Measurements from ENCODE around the gene FADS6. TPM values are rescaled to one million over a fixed set of nuclear protein-coding genes. Genes with fewer than 3 reads are reported as not detected.

Gene FADS6
- total and polyA plus RNA-seq, 2 of the 13 experiments (the other 11 are each of a cell fraction or from before 2014, with no cell fraction given): 0.11 TPM

DNA sequence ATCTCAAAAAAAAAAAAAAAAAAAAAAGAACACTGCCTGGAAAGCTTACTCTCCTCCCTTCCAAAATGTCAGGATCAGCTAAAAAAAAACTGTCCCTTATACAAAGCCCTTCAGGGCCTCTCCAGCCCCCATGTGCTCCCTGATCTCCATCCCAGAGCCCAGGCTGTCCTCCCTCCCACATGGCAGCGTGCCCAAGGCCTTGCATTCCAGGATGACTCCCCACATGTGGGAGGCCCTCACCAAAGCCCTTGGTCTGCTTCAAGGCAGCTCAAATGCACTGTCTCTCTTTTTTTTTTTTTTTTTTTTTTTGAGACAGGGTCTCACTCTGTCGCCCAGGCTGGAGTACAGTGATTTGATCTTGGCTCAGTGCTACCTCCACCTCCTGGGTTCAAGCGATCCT is 22.9 kb downstream of the FADS6 start:
- no peaks in the 10 kb centered on the region; a peak in 1 of 5 replicates for H3K27me3 ChIP-seq (ENCODE audit: control insufficient read depth in 1 of 2, insufficient read depth in 2 of 2, low read length in 2 of 2)
- CTCF ChIA-PET (ENCODE audit: low intra/inter-chr PET ratio, low total read pairs): no interaction called here
- POLR2A ChIA-PET: interaction anchor here (0.6 to 3.2 kb wide), 12 partner anchors 8 to 419 kb away, joined by 3 to 55 read pairs (median 3); partner anchors contain the start of genes MRPL58 and SLC25A19
- intact Hi-C loops (cut with micrococcal nuclease; ENCODE audit: unreplicated experiment): no loop called here
- BruUV-seq (replicated peaks): no TSS peak
- H4K20me1 ChIP-seq (ENCODE audit: insufficient read depth, low read length): no peaks in the 10 kb centered on the region
- peaks cover 1 to 4% of the 10 kb centered on the region in 2 experiments; a peak in 1 of 5 replicates for H3K36me3 ChIP-seq (replicated peaks in 1 of 2; ENCODE audit: control insufficient read depth in 1 of 2, insufficient read depth in 2 of 2, low read length in 2 of 2)
- ATAC-seq (no peak), DNase-seq (ENCODE audit: low spot score) (peak; percentile 67), FAIRE-seq (no peak)
- no peak overlapping the region for H3K4me3 ChIP-seq (replicated peaks in 1 of 3; ENCODE audit: insufficient read depth in 1 of 3, low read depth in 2 of 3, low read length in 3 of 3)
- H3K4me1 ChIP-seq (ENCODE audit: insufficient read depth, low read length): peaks cover 60% of the 10 kb centered on the region
- in situ Hi-C loops (cut with HindIII; ENCODE audit: extremely low pct_ligation_motif_present, low pct_unique_long_range_greater_than_20kb): no loop called here
- H2AFZ ChIP-seq (ENCODE audit: low read length): no peak overlapping the region
- H3K79me2 ChIP-seq (ENCODE audit: insufficient read depth, low read length): peaks cover 11% of the 10 kb centered on the region
- no peaks in the 10 kb centered on the region for H3K9me3 ChIP-seq (ENCODE audit: low read length)
- 82% methylated on average over 3 of the region's 3 CpGs for WGBS (ENCODE audit: low lambda C conversion rate)
- H3K9ac ChIP-seq (ENCODE audit: insufficient read depth, low read depth, low read length): no peak overlapping the region
- no peak overlapping the region for H3K4me2 ChIP-seq (ENCODE audit: low read depth, low read length)
- no peak overlapping the region for H3K27ac ChIP-seq (ENCODE audit: extremely low read length, insufficient read depth, low read length)
- TF ChIP-seq, protein P1, sequence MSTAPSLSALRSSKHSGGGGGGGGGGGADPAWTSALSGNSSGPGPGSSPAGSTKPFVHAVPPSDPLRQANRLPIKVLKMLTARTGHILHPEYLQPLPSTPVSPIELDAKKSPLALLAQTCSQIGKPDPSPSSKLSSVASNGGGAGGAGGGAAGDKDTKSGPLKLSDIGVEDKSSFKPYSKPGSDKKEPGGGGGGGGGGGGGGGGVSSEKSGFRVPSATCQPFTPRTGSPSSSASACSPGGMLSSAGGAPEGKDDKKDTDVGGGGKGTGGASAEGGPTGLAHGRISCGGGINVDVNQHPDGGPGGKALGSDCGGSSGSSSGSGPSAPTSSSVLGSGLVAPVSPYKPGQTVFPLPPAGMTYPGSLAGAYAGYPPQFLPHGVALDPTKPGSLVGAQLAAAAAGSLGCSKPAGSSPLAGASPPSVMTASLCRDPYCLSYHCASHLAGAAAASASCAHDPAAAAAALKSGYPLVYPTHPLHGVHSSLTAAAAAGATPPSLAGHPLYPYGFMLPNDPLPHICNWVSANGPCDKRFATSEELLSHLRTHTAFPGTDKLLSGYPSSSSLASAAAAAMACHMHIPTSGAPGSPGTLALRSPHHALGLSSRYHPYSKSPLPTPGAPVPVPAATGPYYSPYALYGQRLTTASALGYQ (CRISPR knock-in tag; IDR thresholded peaks at IDR 0.05): no peak
- TF ChIP-seq CCAR2 (optimal IDR thresholded peaks at IDR 0.05; ENCODE audit: low read depth, low read length) (no peak), NCOR1 (IDR thresholded peaks at IDR 0.05; ENCODE audit: borderline replicate concordance, low read length) (no peak), ZNF672 (CRISPR knock-in tag; IDR thresholded peaks at IDR 0.05) (no peak), TGIF2 (CRISPR knock-in tag; IDR thresholded peaks at IDR 0.05) (no peak), ZNF615 (CRISPR knock-in tag; IDR thresholded peaks at IDR 0.05; ENCODE audit: borderline replicate concordance) (no peak), SOX13 (IDR thresholded peaks at IDR 0.05) (no peak), SOX13 (CRISPR knock-in tag; conservative IDR thresholded peaks at IDR 0.05 in 1 of 2, IDR thresholded peaks at IDR 0.05 in 1 of 2) (0 out of 4 replicates have a peak, but pooled peaks of 1 of the 2 experiments have one; percentile 12), DR1 (CRISPR knock-in tag; IDR thresholded peaks at IDR 0.05) (no peak), NFYC (CRISPR knock-in tag; IDR thresholded peaks at IDR 0.05) (no peak), ZFP36L1 (CRISPR knock-in tag; IDR thresholded peaks at IDR 0.05) (no peak), HNRNPLL (IDR thresholded peaks at IDR 0.05; ENCODE audit: low read depth, low read length, poor library complexity, severe bottlenecking) (no peak), HNRNPK (IDR thresholded peaks at IDR 0.05; ENCODE audit: low read depth, low read length, poor library complexity, severe bottlenecking) (no peak), KMT2A (CRISPR knock-in tag; IDR thresholded peaks at IDR 0.05) (no peak), ESRRA (CRISPR knock-in tag; IDR thresholded peaks at IDR 0.05; ENCODE audit: low read depth) (no peak), NFKBIZ (CRISPR knock-in tag; IDR thresholded peaks at IDR 0.05) (no peak)
- TF ChIP-seq, protein P2, sequence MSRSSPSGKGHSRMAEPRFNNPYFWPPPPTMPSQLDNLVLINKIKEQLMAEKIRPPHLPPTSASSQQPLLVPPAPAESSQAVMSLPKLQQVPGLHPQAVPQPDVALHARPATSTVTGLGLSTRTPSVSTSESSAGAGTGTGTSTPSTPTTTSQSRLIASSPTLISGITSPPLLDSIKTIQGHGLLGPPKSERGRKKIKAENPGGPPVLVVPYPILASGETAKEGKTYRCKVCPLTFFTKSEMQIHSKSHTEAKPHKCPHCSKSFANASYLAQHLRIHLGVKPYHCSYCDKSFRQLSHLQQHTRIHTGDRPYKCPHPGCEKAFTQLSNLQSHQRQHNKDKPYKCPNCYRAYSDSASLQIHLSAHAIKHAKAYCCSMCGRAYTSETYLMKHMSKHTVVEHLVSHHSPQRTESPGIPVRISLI (CRISPR knock-in tag; IDR thresholded peaks at IDR 0.05; ENCODE audit: borderline replicate concordance): peak; percentile 43; the same call in 1 of the 2 replicates
- TF ChIP-seq, protein P3, sequence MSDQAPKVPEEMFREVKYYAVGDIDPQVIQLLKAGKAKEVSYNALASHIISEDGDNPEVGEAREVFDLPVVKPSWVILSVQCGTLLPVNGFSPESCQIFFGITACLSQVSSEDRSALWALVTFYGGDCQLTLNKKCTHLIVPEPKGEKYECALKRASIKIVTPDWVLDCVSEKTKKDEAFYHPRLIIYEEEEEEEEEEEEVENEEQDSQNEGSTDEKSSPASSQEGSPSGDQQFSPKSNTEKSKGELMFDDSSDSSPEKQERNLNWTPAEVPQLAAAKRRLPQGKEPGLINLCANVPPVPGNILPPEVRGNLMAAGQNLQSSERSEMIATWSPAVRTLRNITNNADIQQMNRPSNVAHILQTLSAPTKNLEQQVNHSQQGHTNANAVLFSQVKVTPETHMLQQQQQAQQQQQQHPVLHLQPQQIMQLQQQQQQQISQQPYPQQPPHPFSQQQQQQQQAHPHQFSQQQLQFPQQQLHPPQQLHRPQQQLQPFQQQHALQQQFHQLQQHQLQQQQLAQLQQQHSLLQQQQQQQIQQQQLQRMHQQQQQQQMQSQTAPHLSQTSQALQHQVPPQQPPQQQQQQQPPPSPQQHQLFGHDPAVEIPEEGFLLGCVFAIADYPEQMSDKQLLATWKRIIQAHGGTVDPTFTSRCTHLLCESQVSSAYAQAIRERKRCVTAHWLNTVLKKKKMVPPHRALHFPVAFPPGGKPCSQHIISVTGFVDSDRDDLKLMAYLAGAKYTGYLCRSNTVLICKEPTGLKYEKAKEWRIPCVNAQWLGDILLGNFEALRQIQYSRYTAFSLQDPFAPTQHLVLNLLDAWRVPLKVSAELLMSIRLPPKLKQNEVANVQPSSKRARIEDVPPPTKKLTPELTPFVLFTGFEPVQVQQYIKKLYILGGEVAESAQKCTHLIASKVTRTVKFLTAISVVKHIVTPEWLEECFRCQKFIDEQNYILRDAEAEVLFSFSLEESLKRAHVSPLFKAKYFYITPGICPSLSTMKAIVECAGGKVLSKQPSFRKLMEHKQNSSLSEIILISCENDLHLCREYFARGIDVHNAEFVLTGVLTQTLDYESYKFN (CRISPR knock-in tag; conservative IDR thresholded peaks at IDR 0.05): 0 out of 2 replicates have a peak, but pooled peaks have one; percentile 23
